Neural progenitor cell (in vitro differentiated cells): ENCODE measurements around the gene IL1RAPL1. TPM values are rescaled to one million over a fixed set of nuclear protein-coding genes. Genes with fewer than 3 reads are reported as not detected.

Experiments
- DNase-seq: peaks from one replicate; pipeline ENCODE4 v3.0.0-alpha.2; 2016; ENCODE audit warnings: low spot score
- H2AFZ ChIP-seq: fragments of 200-600 bp; sonication (generic); replicated peaks from 2 replicates; pipeline ENCODE4 v1.6.1; 2016; ENCODE audit warnings: antibody characterized with exemption
- H3F3A ChIP-seq: fragments of 200-600 bp; sonication (generic); 2 replicates; pipeline ENCODE4 v1.6.1; 2016; ENCODE audit warnings: antibody characterized with exemption, low read depth
- H3K27ac ChIP-seq: fragments of 200-600 bp; sonication (generic); 2 replicates; pipeline ENCODE4 v1.5.1; 2016; ENCODE audit warnings: mild to moderate bottlenecking
- H3K27me3 ChIP-seq: fragments of 200-600 bp; sonication (generic); 2 replicates; pipeline ENCODE4 v1.6.1; 2016; ENCODE audit warnings: mild to moderate bottlenecking, moderate library complexity
- H3K36me3 ChIP-seq: fragments of 200-600 bp; sonication (generic); 2 replicates; pipeline ENCODE4 v1.5.1; 2016
- H3K4me1 ChIP-seq: fragments of 200-600 bp; sonication (generic); 2 replicates; pipeline ENCODE4 v1.6.1; 2016; ENCODE audit warnings: mixed run types
- H3K4me2 ChIP-seq: fragments of 200-600 bp; sonication (generic); 2 replicates; pipeline ENCODE4 v1.6.1; 2016
- H3K4me3 ChIP-seq: fragments of 200-600 bp; sonication (generic); 2 replicates; pipeline ENCODE4 v1.5.1; 2016
- H3K79me2 ChIP-seq: fragments of 200-600 bp; sonication (generic); 2 replicates; pipeline ENCODE4 v1.6.1; 2016; ENCODE audit warnings: low read depth
- H3K9ac ChIP-seq: fragments of 200-600 bp; sonication (generic); 2 replicates; pipeline ENCODE4 v1.6.1; 2016
- H3K9me3 ChIP-seq: fragments of 200-600 bp; sonication (generic); 2 replicates; pipeline ENCODE4 v1.5.1; 2016; ENCODE audit warnings: low read depth
- H4K20me1 ChIP-seq: fragments of 200-600 bp; sonication (generic); 2 replicates; pipeline ENCODE4 v1.6.1; 2016; ENCODE audit warnings: low read depth
- H3K27ac Mint-ChIP-seq: 3 replicates; pipeline ENCODE4 v1.8.0; 2021; ENCODE audit warnings: mixed read lengths
- H3K27me3 Mint-ChIP-seq: 2 replicates; pipeline ENCODE4 v1.8.0; 2022; ENCODE audit warnings: low read depth, mild to moderate bottlenecking, inconsistent platforms, moderate library complexity, mixed read lengths; ENCODE audit not compliant: insufficient read depth
- H3K36me3 Mint-ChIP-seq: 3 replicates; pipeline ENCODE4 v1.8.0; 2021; ENCODE audit warnings: mixed read lengths
- H3K4me1 Mint-ChIP-seq: 3 replicates; pipeline ENCODE4 v1.8.0; 2021; ENCODE audit warnings: mixed read lengths
- H3K4me3 Mint-ChIP-seq: 3 replicates; pipeline ENCODE4 v1.8.0; 2021; ENCODE audit warnings: mild to moderate bottlenecking, moderate library complexity, mixed read lengths
- H3K9me3 Mint-ChIP-seq: 3 replicates; pipeline ENCODE4 v1.8.0; 2020; ENCODE audit warnings: mixed read lengths
- CTCF ChIP-seq: fragments of 200-600 bp; sonication (generic); IDR thresholded peaks from 2 replicates; pipeline ENCODE4 v1.5.1; 2017; ENCODE audit warnings: antibody characterized with exemption, mild to moderate bottlenecking
- EZH2 ChIP-seq: fragments of 200-600 bp; sonication (generic); IDR thresholded peaks from 2 replicates; pipeline ENCODE4 v1.6.1; 2017; ENCODE audit warnings: antibody characterized with exemption, mild to moderate bottlenecking, moderate library complexity
- EZH2phosphoT487 ChIP-seq: fragments of 200-600 bp; sonication (generic); IDR thresholded peaks from 2 replicates; pipeline ENCODE4 v1.6.1; 2017; ENCODE audit warnings: antibody characterized with exemption
- total RNA-seq: library from RNA; depleted of rRNA; stranded (reverse); fragments of >200 nt; gene quantifications from 2 replicates; pipeline ENCODE4 v1.2.3, GENCODE V29; 2015; ENCODE audit warnings: low replicate concordance

The IL1RAPL1 gene
- total RNA-seq, 1 donor from 2014 or later: 13.4 TPM

GRCh38 chrX:29468911-29469494, 881.8 kb downstream of the IL1RAPL1 start:
- no peak for TF ChIP-seq CTCF
- TF ChIP-seq EZH2phosphoT487: no peak
- no peak for TF ChIP-seq EZH2
- no peak for DNase-seq
- Histone ChIP-seq H3K9ac (no peak overlapping the region), H3F3A (no peaks in the 10 kb centered on the region), H3K4me1 (no peaks in the 10 kb centered on the region), H2AFZ (no peak overlapping the region), H3K4me3 (no peak overlapping the region), H3K79me2 (no peaks in the 10 kb centered on the region), H3K27me3 (no peaks in the 10 kb centered on the region), H3K4me2 (no peak overlapping the region), H4K20me1 (no peaks in the 10 kb centered on the region), H3K36me3 (no peaks in the 10 kb centered on the region), H3K9me3 (no peaks in the 10 kb centered on the region), H3K27ac (no peak overlapping the region)
- H3K27ac Mint-ChIP-seq: no peak overlapping the region
- H3K9me3 Mint-ChIP-seq: no peaks in the 10 kb centered on the region
- no peaks in the 10 kb centered on the region for H3K27me3 Mint-ChIP-seq
- no peaks in the 10 kb centered on the region for H3K36me3 Mint-ChIP-seq
- no peak overlapping the region for H3K4me3 Mint-ChIP-seq
- H3K4me1 Mint-ChIP-seq: no peaks in the 10 kb centered on the region

GRCh38 chrX:29470030-29470429, 882.8 kb downstream of the IL1RAPL1 start:
- H3K9me3 ChIP-seq: no peaks in the 10 kb centered on the region
- TF ChIP-seq CTCF: no peak
- no peak for TF ChIP-seq EZH2
- TF ChIP-seq EZH2phosphoT487: no peak
- no peaks in the 10 kb centered on the region for H3K4me1 Mint-ChIP-seq

GRCh38 chrX:29471829-29472228, 884.6 kb downstream of the IL1RAPL1 start:
- no peak overlapping the region for H3K27ac ChIP-seq
- H3K79me2 ChIP-seq: no peaks in the 10 kb centered on the region
- H3F3A ChIP-seq: no peaks in the 10 kb centered on the region
- Mint-ChIP-seq H3K4me1 (no peaks in the 10 kb centered on the region), H3K9me3 (no peaks in the 10 kb centered on the region), H3K27me3 (no peaks in the 10 kb centered on the region), H3K4me3 (no peak overlapping the region), H3K36me3 (no peaks in the 10 kb centered on the region), H3K27ac (no peak overlapping the region)
- H3K4me1 ChIP-seq: no peaks in the 10 kb centered on the region
- no peaks in the 10 kb centered on the region for H3K36me3 ChIP-seq
- no peak for DNase-seq
- no peaks in the 10 kb centered on the region for H3K27me3 ChIP-seq
- no peak overlapping the region for H3K4me2 ChIP-seq
- H3K9ac ChIP-seq: no peak overlapping the region
- H4K20me1 ChIP-seq: no peaks in the 10 kb centered on the region
- no peak overlapping the region for H3K4me3 ChIP-seq
- no peaks in the 10 kb centered on the region for H3K9me3 ChIP-seq
- TF ChIP-seq EZH2 (no peak), EZH2phosphoT487 (no peak), CTCF (no peak)
- H2AFZ ChIP-seq: no peak overlapping the region

More at GRCh38 chrX:29470030-29470429, 882.8 kb downstream of the IL1RAPL1 start:
- H3K9ac ChIP-seq: no peak overlapping the region
- no peaks in the 10 kb centered on the region for H3K27me3 ChIP-seq
- H3K36me3 ChIP-seq: no peaks in the 10 kb centered on the region
- no peaks in the 10 kb centered on the region for H3K4me1 ChIP-seq
- H2AFZ ChIP-seq: no peak overlapping the region
- no peak for DNase-seq
- Mint-ChIP-seq H3K27me3 (no peaks in the 10 kb centered on the region), H3K4me3 (no peak overlapping the region), H3K36me3 (no peaks in the 10 kb centered on the region), H3K27ac (no peak overlapping the region), H3K9me3 (no peaks in the 10 kb centered on the region)
- no peak overlapping the region for H3K4me2 ChIP-seq
- no peak overlapping the region for H3K4me3 ChIP-seq
- H3K27ac ChIP-seq: no peak overlapping the region
- H4K20me1 ChIP-seq: no peaks in the 10 kb centered on the region
- no peaks in the 10 kb centered on the region for H3K79me2 ChIP-seq
- no peaks in the 10 kb centered on the region for H3F3A ChIP-seq
